H1 (cell line): ENCODE data around the gene SESN2. TPM values are rescaled to one million over a fixed set of nuclear protein-coding genes. Genes with fewer than 3 reads are reported as not detected.

Experiments
- CHD1 ChIP-seq: IDR thresholded peaks from 2 replicates; pipeline ENCODE4 v1.6.1; 2012; ENCODE audit warnings: low read depth, low read length, improper control_type of control experiment
- JUND ChIP-seq: IDR thresholded peaks from 2 replicates; pipeline ENCODE4 v1.6.1; 2011; ENCODE audit warnings: mild to moderate bottlenecking, improper control_type of control experiment, low read length
- KDM1A ChIP-seq: fragments of 200-600, 300-600 bp; sonication (generic); IDR thresholded peaks from 2 replicates; pipeline ENCODE4 v1.7.1; 2016; ENCODE audit warnings: mild to moderate bottlenecking, low read length, borderline replicate concordance
- KDM5A ChIP-seq: fragments of 200-600 bp; IDR thresholded peaks from 2 replicates; pipeline ENCODE4 v1.7.1; 2012; ENCODE audit warnings: mild to moderate bottlenecking, low read length, inconsistent platforms, mixed read lengths
- RXRA ChIP-seq: IDR thresholded peaks from 2 replicates; pipeline ENCODE4 v1.6.1; 2011; ENCODE audit warnings: low read depth, mild to moderate bottlenecking, low read length, moderate library complexity; ENCODE audit not compliant: insufficient read depth
- YY1 ChIP-seq: IDR thresholded peaks from 2 replicates; pipeline ENCODE4 v1.6.1; 2011; ENCODE audit warnings: low read depth, mild to moderate bottlenecking, low read length
- polyA plus RNA-seq, 7 experiments: library from polyadenylated mRNA; depleted of rRNA in 3 of 7; stranded (reverse) in 5 of 7; unstranded in 2 of 7; fragments of >200 nt in 5 of 7; fragments of 200-250 nt in 2 of 7; gene quantifications; 1 replicate in 5 of 7; 2 replicates in 1 of 7; 4 replicates in 1 of 7; pipeline versions ENCODE4 v1.2.1 to v1.2.3, GENCODE V29; 2011 to 2013; ENCODE audit warnings: missing spikeins in 2 of 7, mixed read lengths in 2 of 7
- total RNA-seq: library from RNA; stranded (reverse); fragmentation: NEBNext Ultra II Directional; extraction: Animal tissue kit (Norgen Biotek cat#: 25700); gene quantifications from 2 replicates; pipeline ENCODE4 v1.2.1, GENCODE V29; 2021
- TF ChIP-seq, protein P1 (sequence below): IDR thresholded peaks from 2 replicates; pipeline ENCODE4 v1.6.1; 2011; ENCODE audit warnings: low read depth, mild to moderate bottlenecking, low read length; ENCODE audit not compliant: insufficient read depth
- TF ChIP-seq, protein P2 (sequence below): IDR thresholded peaks from 2 replicates; pipeline ENCODE4 v1.6.1; 2012; ENCODE audit warnings: inconsistent platforms

SESN2 gene
- total and polyA plus RNA-seq, 2 of the 8 experiments (the other 6 are each of a cell fraction or from before 2014, with no cell fraction given) = 25.1 to 33.0 TPM

DNA sequence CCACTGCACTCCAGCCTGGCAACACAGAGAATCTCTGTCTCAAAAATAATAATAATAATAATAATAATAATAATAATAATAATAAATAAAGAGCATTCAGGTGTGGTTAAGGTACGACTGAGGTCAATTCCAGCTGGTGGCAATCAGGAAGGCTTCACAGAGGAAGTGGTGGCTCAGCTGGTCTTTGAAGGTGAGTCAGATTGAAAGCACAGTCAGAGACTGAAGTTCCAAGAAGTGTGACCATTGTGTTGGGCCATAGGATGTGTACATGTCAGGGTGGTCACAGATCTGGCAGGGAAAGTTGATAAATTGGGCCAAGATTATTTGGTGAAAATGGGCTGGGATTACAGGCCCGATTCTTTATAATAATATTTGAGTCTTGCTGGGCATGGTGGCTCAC lies 38.5 kb downstream of the SESN2 start (continued):
- TF ChIP-seq KDM5A (no peak), KDM1A (no peak), RXRA (no peak), YY1 (no peak), CHD1 (no peak), JUND (no peak)
- TF ChIP-seq, protein P1, sequence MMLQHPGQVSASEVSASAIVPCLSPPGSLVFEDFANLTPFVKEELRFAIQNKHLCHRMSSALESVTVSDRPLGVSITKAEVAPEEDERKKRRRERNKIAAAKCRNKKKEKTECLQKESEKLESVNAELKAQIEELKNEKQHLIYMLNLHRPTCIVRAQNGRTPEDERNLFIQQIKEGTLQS = no peak
- TF ChIP-seq, protein P2, sequence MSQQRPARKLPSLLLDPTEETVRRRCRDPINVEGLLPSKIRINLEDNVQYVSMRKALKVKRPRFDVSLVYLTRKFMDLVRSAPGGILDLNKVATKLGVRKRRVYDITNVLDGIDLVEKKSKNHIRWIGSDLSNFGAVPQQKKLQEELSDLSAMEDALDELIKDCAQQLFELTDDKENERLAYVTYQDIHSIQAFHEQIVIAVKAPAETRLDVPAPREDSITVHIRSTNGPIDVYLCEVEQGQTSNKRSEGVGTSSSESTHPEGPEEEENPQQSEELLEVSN = no peak
